Measurements from ENCODE around the gene EIF4EBP2. TPM values are rescaled to one million over a fixed set of nuclear protein-coding genes. Genes with fewer than 3 reads are reported as not detected.

Gene EIF4EBP2
- total and polyA plus RNA-seq, 2 donors (not counting 3 experiments of a cell fraction or from before 2014, with no cell fraction given) = 18.2 to 47.0 TPM

- Histone ChIP-seq H3K4me1 (ENCODE audit: control insufficient read depth, extremely low read depth, insufficient read depth, low read length) (peaks cover 39% of the 10 kb centered on the region), H4K20me1 (replicated peaks; ENCODE audit: control insufficient read depth, extremely low read depth, insufficient read depth, low read length) (no peaks in the 10 kb centered on the region), H3K27me3 (ENCODE audit: control insufficient read depth in 2 of 2, insufficient read depth in 2 of 2, low read length in 2 of 2) (no peaks in the 10 kb centered on the region), H3K79me2 (ENCODE audit: control insufficient read depth, insufficient read depth, low read length) (no peaks in the 10 kb centered on the region), H3K36me3 (ENCODE audit: control insufficient read depth in 2 of 2, extremely low read depth in 1 of 2, insufficient read depth in 2 of 2, low read length in 2 of 2) (peaks cover 0 to 2% of the 10 kb centered on the region in 2 experiments), H3K9me3 (replicated peaks; ENCODE audit: control insufficient read depth, insufficient read depth, low read length) (no peaks in the 10 kb centered on the region), H2AFZ (ENCODE audit: low read depth, low read length) (peak overlapping the region; percentile 12), H3K9ac (replicated peaks; ENCODE audit: extremely low read depth, insufficient read depth, low read length) (no peak overlapping the region), H3K4me3 (replicated peaks in 1 of 3; ENCODE audit: insufficient read depth in 1 of 3, low read depth in 1 of 3, low read length in 3 of 3) (no peak overlapping the region), H3K27ac (ENCODE audit: insufficient read depth, low read depth, low read length) (no peak overlapping the region), H3K9me1 (replicated peaks; ENCODE audit: control insufficient read depth, extremely low read depth, insufficient read depth, low read length) (no peaks in the 10 kb centered on the region), H3K4me2 (ENCODE audit: insufficient read depth, low read length) (no peak overlapping the region)
- no peak for TF ChIP-seq POLR2AphosphoS5 (IDR thresholded peaks at IDR 0.05; ENCODE audit: insufficient read depth, low read depth, low read length)
- no peak for TF ChIP-seq FOS (IDR thresholded peaks at IDR 0.05; ENCODE audit: borderline replicate concordance, insufficient read depth, low read length)
- no peak for TF ChIP-seq GATA2 (IDR thresholded peaks at IDR 0.05; ENCODE audit: insufficient read depth, insufficient read length, low read depth, low read length)
- TF ChIP-seq MAX (IDR thresholded peaks at IDR 0.05; ENCODE audit: insufficient read depth, insufficient read length) = no peak
- TF ChIP-seq CTCF (IDR thresholded peaks at IDR 0.05; ENCODE audit: extremely low read depth in 1 of 2, insufficient read depth in 1 of 2, low read depth in 1 of 2, low read length in 2 of 2) = no peak
- TF ChIP-seq JUN (IDR thresholded peaks at IDR 0.05; ENCODE audit: borderline replicate concordance, insufficient read depth, insufficient read length, low read depth) = no peak
- no peak for TF ChIP-seq POLR2A (IDR thresholded peaks at IDR 0.05; ENCODE audit: low read depth, low read length)
- no peak for TF ChIP-seq EZH2 (IDR thresholded peaks at IDR 0.05; ENCODE audit: borderline replicate concordance, low read depth, low read length, severe bottlenecking)
- no peak for TF ChIP-seq MYC (IDR thresholded peaks at IDR 0.05; ENCODE audit: low read depth, low read length)
- POLR2A ChIA-PET = interaction anchor here (0.8 kb wide), 1 partner anchor 29 kb away, joined by 3 read pairs; the partner anchor contains the start of gene EIF4EBP2
- FAIRE-seq = peak; percentile 89
- CTCF ChIA-PET = interaction anchor here (0.7 to 5.5 kb wide), 7 partner anchors 10 to 153 kb away, joined by 3 to 55 read pairs (median 4); no protein-coding TSS in a partner anchor
- no TSS peak for BruUV-seq (replicated peaks)
- DNase-seq (ENCODE audit: low read depth, low spot score) = peak; percentile 20
- dilution Hi-C loops (cut with MboI; ENCODE audit: extremely low pct_ligation_motif_present, low sequenced_read_pairs) (no loop called here), intact Hi-C loops (cut with micrococcal nuclease) (no loop called here)
These were observed 28.9 kb upstream of the EIF4EBP2 start for GRCh38 chr10:70374775-70375614.

Measured in endothelial cell of umbilical vein (primary cell).